Embryonic facial prominence (tissue), 1 donor: ENCODE results near the gene IGSF9B.

Experiments
- DNase-seq: peaks from one replicate; pipeline ENCODE4 v3.0.0-alpha.2; 2016; ENCODE audit errors: extremely low spot score

The IGSF9B gene

DNA sequence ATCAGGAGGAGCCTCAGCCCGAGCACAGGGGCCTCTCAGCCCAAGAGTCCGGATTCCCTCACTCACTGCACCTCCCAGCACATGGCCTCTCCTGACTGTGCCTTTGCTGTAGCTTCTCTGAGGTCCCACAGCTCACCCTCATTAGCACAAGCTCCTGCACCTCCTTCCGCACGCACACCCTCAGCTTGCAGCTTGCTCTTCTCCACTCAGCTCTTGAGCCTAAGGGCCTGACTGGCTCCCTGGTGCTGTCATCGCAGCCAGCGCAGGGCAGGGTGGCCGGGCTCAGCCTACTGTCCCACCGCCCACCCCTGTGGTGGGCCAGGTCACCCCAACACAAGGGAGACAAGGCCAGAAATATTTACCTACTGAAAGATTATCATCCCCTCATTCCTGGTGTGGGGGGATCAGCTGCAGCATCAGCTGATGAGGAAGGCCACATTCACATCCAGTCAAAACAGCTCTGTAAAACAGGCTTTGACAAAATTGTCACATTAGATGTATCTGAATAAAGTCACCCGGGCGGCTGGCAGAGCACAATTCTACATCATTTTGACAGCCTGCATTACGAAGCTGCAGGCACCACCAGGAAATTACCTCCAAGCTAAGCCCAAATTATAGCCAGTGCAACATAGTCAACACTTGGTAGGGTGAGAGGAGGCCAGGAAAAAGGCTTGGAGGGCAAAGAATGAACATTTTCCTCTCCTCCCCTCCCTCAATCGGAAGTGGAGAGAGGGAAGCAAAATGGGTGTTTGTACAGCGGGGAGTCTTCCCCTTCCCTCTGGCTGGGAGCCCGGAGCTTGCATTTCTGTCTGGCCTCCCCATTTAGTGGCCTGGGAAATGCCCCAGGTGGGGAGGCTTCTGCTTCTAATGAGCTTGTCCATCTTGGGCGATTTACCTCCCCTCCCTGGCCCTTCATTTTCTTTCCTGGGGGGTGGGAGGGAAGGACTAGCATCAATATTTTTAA, 29.5 kb upstream of the IGSF9B start:
- no peak for DNase-seq

DNA sequence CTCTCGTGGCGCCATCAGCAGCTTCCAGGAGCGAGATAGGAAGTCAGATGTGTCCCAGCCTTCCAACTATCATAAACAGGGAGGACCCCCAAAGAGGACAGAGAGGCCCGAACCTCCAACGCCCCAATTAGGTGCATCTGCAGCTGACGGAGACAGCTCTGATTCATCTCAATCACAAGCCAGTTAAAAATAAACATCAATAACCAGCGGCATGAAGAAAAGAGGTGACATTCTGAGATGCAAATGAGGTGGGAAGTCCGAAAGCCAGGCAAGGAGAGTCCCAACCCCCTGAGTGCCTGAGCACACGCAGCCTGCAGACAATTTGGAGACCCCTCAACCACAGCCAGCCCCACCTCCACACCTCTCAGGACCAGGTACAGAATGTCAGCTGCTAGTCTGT, 28.1 kb upstream of the IGSF9B start:
- no peak for DNase-seq

GRCh38 chr11:133983660-133984316, 27.0 kb upstream of the IGSF9B start:
- DNase-seq, result no peak

DNA sequence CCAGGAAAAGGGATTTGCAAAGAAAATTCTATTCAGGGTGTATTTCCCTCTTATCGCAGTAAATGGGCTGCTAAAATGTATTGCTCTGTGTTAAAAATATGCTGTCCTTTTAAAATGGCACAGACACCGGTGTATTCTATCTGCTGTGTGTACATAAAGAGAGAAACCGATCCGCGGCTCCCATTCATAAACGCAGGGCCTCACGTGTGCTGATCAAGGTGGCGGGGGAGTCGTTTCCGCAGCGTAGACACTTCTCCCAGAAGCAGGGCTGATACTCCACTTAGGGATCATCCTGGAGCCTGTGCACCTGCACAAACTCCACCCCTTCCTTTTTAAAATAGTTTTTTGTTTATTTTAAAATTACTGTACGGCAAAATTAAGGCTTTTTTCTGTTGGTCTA, 26.1 kb upstream of the IGSF9B start:
- no peak for DNase-seq

GRCh38 chr11:133982151-133982550, 25.4 kb upstream of the IGSF9B start:
- no peak for DNase-seq

- DNase-seq, result no peak
Measured at GRCh38 chr11:133981156-133981555, 24.4 kb upstream of the IGSF9B start.

- no peak for DNase-seq
Measured at GRCh38 chr11:133980665-133981064, 23.9 kb upstream of the IGSF9B start.

- DNase-seq, result no peak
Measured at GRCh38 chr11:133978794-133979193, 22.0 kb upstream of the IGSF9B start.

DNA sequence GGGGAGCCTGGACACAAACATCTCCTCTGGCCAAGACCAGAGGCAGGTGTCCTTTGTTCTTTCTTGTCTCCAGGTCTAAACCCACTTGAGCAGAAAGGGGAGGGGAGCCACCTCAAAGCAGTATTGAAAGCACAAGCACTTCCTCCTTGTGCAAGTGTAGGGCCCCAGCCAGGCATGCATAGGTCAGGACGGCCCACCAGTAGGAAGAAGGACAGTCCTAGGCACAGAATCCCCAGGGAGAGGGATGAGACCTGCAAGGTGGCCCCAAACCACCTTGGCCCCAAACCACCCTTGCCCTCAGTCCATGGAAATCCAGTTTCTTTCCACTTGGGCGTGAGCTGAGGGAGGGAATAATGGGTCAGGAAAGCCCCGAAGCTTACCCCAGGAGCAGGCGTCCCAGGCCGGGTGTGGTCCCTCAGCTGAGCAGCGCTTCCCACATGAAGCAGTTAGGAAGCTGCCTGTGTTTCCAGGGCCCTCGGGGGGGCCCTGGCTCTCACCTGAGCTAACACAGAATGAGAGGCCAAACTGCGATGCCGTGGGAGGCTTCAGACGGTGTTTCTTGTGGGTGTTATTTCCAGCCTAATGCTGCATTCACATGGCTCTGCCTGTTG, 20.4 kb upstream of the IGSF9B start:
- DNase-seq, result no peak

DNA sequence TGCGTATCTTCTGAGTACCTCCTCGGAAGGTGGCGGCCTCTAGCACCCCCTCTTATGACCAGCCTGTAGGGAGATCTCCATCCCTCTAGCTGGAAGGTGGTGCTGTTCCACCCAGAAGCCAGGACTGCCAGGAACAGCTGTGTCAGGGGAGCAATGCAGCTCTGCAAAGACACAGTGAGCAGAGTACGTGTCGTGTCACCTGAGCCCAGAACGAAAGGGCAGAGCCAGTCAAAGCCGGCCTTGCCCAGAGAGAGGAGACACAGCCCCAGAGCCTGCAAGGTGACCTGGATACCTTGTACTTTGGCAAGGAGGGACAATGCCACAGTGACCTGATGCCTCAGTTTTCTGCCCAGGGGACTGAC, 18.7 kb upstream of the IGSF9B start:
- DNase-seq, result no peak

DNA sequence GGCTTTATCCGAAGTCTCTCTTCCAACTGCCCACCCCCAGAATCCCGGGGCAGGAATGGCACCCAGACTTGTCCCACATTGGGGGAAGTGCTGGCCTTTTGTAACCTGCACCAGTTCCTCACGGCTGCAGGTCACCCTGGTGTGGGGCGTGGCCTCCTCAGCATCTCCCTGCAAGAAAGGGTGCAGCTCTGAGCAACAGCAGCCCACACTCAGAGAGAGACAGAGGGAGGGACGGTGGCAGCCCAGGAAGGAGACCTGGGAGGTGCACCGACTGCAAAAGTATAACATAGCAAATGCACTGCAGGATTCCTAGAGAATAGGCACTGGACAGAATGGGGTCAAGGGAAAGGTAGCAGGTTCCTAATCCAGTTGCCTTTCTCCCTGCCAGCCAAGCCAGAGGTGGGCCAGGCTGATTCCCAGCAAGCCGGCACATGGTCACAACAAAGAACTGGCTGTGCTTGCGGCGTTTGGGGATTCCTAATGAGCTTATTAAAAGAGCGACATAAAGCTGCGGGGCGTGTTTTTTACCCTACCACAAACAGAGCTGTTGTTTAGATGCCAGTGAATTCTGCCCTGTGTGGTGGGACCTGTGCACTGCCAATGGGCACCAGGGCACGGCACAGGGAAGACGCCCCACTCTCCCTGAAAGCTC, 18.2 kb upstream of the IGSF9B start:
- DNase-seq, result no peak

DNA sequence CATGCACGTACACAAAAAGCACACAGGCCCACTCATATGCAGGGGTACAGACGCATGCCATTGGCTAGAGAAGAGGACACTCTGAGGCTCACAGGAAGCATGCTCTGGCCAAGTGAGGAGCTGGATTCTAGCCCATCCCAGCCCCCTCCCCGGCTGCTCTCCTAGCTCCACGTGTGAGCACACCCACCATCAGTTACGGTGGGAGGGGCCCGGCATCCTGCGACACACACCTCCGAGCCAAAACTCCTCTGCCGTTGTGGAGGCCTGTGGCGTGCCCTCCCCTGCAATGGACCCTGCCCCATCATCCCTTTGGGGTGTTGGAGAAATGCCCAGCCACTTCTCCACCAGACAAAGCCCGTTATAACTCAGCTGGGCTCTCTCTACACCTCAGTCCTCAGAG, 15.1 kb upstream of the IGSF9B start:
- DNase-seq, result no peak

GRCh38 chr11:133969112-133969511, 12.3 kb upstream of the IGSF9B start:
- DNase-seq, result no peak

- DNase-seq, result no peak
Measured at GRCh38 chr11:133968300-133968699, 11.5 kb upstream of the IGSF9B start.

- no peak for DNase-seq
Measured at GRCh38 chr11:133967599-133968238, 11.0 kb upstream of the IGSF9B start.

DNA sequence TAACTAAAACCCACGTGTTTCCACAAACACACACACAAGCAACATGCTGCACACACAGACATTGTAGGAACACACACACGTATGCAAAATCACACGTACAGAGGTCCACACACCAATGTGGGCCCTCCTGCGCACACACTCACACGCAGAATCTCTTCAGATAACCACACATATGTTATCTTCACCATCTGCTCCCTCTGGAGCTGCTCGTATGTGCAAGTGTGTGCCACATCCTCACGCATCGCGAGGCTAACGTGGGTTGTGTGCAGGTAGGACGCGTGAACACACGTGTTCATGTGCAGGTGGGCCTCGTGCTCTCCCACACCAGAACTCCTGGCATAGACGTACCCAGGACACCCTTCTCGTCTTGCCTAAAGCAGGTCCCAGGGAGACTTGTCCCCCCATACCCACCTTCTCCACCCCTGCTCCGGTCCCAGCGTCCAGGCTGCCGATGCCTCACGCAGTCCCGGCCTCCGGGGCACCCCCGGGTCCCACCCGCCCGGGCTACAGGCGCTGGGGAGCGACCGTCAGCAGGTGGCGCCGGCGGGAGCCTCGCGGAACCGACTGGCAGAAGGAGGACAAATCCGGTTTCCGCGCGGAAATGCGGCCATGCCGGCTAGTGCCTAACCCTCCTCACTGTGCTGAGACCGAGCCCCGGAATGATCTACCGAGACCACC, 10.3 kb upstream of the IGSF9B start:
- DNase-seq, result no peak

DNA sequence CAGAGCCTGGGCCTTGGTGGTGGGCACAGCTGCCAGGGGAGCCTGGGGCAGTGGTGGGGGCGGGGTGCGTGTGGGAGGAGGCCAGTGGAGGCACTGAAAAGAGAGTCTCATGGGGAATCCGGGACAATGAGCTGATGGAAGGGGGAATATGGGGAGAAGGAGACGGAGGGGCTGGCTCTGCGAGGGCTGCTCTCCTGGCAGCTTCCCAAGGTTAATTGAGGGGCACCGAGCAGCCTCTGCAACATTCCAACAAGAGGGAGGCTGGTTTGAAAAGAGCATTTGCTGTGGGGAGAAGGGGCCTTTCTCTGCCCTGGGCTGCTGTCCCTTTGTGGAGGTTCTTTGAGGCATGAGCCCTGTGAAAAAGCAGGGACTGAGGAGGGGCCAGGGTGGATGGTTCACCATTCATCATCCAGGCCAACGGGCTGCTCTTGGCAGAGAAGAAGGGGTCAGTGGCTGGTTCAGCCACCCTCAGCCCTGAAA, 9.4 kb upstream of the IGSF9B start:
- DNase-seq, result no peak

- no peak for DNase-seq
Measured at GRCh38 chr11:133965031-133965601, 8.3 kb upstream of the IGSF9B start.

- DNase-seq, result no peak
Measured at GRCh38 chr11:133964356-133964755, 7.6 kb upstream of the IGSF9B start.

DNA sequence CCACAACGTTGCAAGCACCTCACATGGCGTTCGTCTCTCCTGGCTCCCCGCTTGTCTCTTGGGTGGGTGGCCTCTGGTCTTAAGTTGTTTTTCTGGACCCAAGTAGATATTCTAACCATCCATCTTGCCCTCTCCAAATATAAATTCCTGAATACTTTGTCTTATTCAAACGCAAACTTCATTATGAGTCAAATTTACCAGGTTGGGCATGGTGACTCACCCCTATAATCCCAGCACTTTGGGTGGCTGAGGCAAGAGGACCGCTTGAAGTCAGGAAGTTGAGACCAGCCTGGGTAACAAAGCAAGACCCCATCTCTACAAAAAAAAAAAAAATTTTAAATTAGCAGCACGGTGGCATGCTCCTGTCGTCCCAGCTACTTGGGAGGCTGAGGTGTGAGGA, 5.1 kb upstream of the IGSF9B start:
- no peak for DNase-seq

- DNase-seq, result no peak
Measured at GRCh38 chr11:133957900-133958299, 1.1 kb upstream of the IGSF9B start.
